Panc1 (cell line): ENCODE results near the gene DDX46. TPM values are rescaled to one million over a fixed set of nuclear protein-coding genes. Genes with fewer than 3 reads are reported as not detected.

ENCODE experiments used
- ATAC-seq: fragments of 200-7000 bp; cut with Tn5 transposase; 2 replicates; pipeline ENCODE4 v1.9.1; 2020; ENCODE audit warnings: mild to moderate bottlenecking, moderate library complexity
- BruUV-seq: library from RNA; stranded (reverse); fragments of 400-500 nt; replicated peaks from 2 replicates; lab custom pipeline; 2021; lab: Mats Ljungman, UMichigan
- CTCF ChIA-PET: fragments of 300-600 bp; sonication (Branson Sonifier 250); formaldehyde crosslinking; loops from one replicate; lab custom pipeline; 2022; ENCODE audit warnings: antibody characterized with exemption; lab: Charles Lee
- POLR2A ChIA-PET: fragments of 300-600 bp; sonication (Branson Sonifier 250); formaldehyde crosslinking; loops from one replicate; lab custom pipeline; 2022; ENCODE audit warnings: antibody characterized with exemption; lab: Charles Lee
- DNase-seq: peaks from one replicate; pipeline ENCODE4 v3.0.0-alpha.2; 2010; ENCODE audit warnings: low read depth, low spot score
- H3K27ac ChIP-seq: 2 replicates; pipeline ENCODE4 v1.5.1; 2011; ENCODE audit warnings: mild to moderate bottlenecking, low read length, inconsistent platforms
- H3K27me3 ChIP-seq: fragments of 200-500 bp; sonication (Bioruptor generic); 2 replicates; pipeline ENCODE4 v1.6.0; 2014; ENCODE audit warnings: low read length, inconsistent platforms; ENCODE audit not compliant: control insufficient read depth, insufficient read depth
- H3K36me3 ChIP-seq: fragments of 200-500 bp; sonication (Bioruptor generic); 2 replicates; pipeline ENCODE4 v1.5.1; 2014; ENCODE audit warnings: inconsistent platforms, mild to moderate bottlenecking, low read length, moderate library complexity; ENCODE audit not compliant: control insufficient read depth, insufficient read depth
- H3K4me1 ChIP-seq: 2 replicates; pipeline ENCODE4 v1.5.1; 2011; ENCODE audit warnings: inconsistent platforms, mild to moderate bottlenecking, low read length, moderate library complexity; ENCODE audit not compliant: control insufficient read depth, insufficient read depth
- H3K4me3 ChIP-seq, 2 experiments: 2 replicates each; pipeline ENCODE4 v1.5.1; 2011 to 2012; ENCODE audit warnings: low read depth in 2 of 2, low read length in 2 of 2, mild to moderate bottlenecking in 2 of 2, inconsistent platforms in 1 of 2, moderate library complexity in 1 of 2
- H3K9me3 ChIP-seq: fragments of 200-500 bp; sonication (Bioruptor generic); 2 replicates; pipeline ENCODE4 v1.5.1; 2014; ENCODE audit warnings: low read depth, mild to moderate bottlenecking, inconsistent platforms, low read length, moderate library complexity; ENCODE audit not compliant: control insufficient read depth, insufficient read depth
- CTCF ChIP-seq: fragments of 450-650 bp; IDR thresholded peaks from 2 replicates; pipeline ENCODE4 v1.5.1; 2017; ENCODE audit warnings: mild to moderate bottlenecking
- POLR2AphosphoS5 ChIP-seq: IDR thresholded peaks from 2 replicates; pipeline ENCODE4 v1.6.1; 2012; ENCODE audit warnings: mild to moderate bottlenecking, low read depth, low read length, moderate library complexity
- REST ChIP-seq, 2 experiments: IDR thresholded peaks; 2 replicates each; pipeline ENCODE4 v1.6.1; 2011 to 2012; ENCODE audit warnings: low read depth in 2 of 2, control low read depth in 1 of 2, low read length in 1 of 2, mild to moderate bottlenecking in 1 of 2, moderate library complexity in 1 of 2; ENCODE audit not compliant: insufficient read depth in 1 of 2
- SIN3A ChIP-seq: IDR thresholded peaks from 2 replicates; pipeline ENCODE4 v1.6.1; 2012; ENCODE audit warnings: low read depth, mild to moderate bottlenecking, low read length, moderate library complexity, borderline replicate concordance; ENCODE audit not compliant: insufficient read depth
- TCF7L2 ChIP-seq: IDR thresholded peaks from 2 replicates; pipeline ENCODE4 v1.6.1; 2011; ENCODE audit warnings: mild to moderate bottlenecking, low read depth, low read length, inconsistent platforms
- in situ Hi-C: cut with HindIII; loops from 2 replicates; pipeline ENCODE4 v1.10.0; 2016; ENCODE audit warnings: low sequenced_read_pairs, low pct_unique_long_range_greater_than_20kb
- intact Hi-C: fragments of 100-400 bp; cut with micrococcal nuclease; formaldehyde crosslinking; loops from one replicate; pipeline ENCODE4 v1.10.0; 2022; ENCODE audit not compliant: unreplicated experiment
- total RNA-seq: library from RNA; stranded (reverse); gene quantifications from one replicate; pipeline ENCODE4 v1.2.1, GENCODE V29; 2021; ENCODE audit not compliant: unreplicated experiment

DDX46 gene
- total RNA-seq, 1 experiment from 2014 or later, result 90.8 TPM

DNA sequence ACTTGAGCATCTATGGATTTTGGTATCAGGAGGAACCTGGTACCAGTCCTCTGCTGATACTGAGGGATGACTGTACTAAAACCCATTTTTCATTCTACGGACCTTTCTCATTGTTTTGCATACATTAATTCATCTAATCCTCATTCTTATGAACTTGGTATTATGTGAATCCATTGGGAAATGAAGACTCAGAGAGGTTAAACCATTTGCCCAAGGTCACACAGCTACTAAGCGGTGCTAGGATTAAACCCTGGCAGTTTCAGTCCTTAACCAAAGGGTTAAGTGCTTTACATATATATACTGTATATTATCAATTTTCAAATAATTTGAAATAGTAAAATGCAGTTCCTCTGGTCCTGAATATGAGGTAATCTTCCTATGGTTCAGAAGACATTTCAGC is 16.4 kb upstream of the DDX46 start:
- Histone ChIP-seq H3K4me3 (no peak overlapping the region), H3K4me1 (peaks cover 9% of the 10 kb centered on the region; the same call in 1 of the 2 replicates), H3K27ac (no peak overlapping the region), H3K9me3 (no peaks in the 10 kb centered on the region), H3K27me3 (no peaks in the 10 kb centered on the region), H3K36me3 (peaks cover 3% of the 10 kb centered on the region)
- in situ Hi-C loops, result no loop called here
- ATAC-seq, result no peak
- ChIA-PET CTCF (no interaction called here), POLR2A (no interaction called here)
- intact Hi-C loops, result no loop called here
- no TSS peak for BruUV-seq
- no peak for DNase-seq
- no peak for TF ChIP-seq TCF7L2
- no peak for TF ChIP-seq SIN3A
- no peak for TF ChIP-seq REST (IDR thresholded peaks at IDR 0.05; ENCODE audit: insufficient read depth in 1 of 2, low read depth in 2 of 2, low read length in 1 of 2)
- TF ChIP-seq CTCF, result no peak
- TF ChIP-seq POLR2AphosphoS5, result no peak

DNA sequence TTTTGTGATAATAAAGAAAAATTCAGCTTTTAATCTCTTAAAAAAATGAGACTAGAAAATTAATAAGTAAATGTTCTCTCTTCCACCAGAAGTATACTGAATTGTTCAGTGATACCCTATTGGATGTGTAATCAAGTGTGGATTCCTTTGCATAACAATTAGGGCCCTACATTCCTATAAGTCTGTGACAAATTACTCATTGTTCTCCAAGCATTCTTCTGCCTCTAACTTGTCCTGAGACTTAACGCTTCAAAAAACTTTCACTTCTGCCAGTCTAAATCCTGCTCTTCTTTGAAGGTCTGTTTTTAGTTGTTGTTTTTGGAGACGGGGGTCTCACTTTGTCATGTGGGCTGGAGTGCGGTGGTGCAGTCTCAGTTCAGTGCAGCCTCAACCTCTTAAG is 9.2 kb upstream of the DDX46 start:
- Histone ChIP-seq H3K27ac (no peak overlapping the region), H3K9me3 (no peaks in the 10 kb centered on the region), H3K4me3 (no peak overlapping the region), H3K36me3 (peaks cover 3% of the 10 kb centered on the region; the same call in 1 of the 2 replicates), H3K4me1 (no peaks in the 10 kb centered on the region), H3K27me3 (no peaks in the 10 kb centered on the region)
- ChIA-PET POLR2A (no interaction called here), CTCF (no interaction called here)
- TF ChIP-seq POLR2AphosphoS5 (no peak), TCF7L2 (no peak), CTCF (no peak), SIN3A (no peak), REST (IDR thresholded peaks at IDR 0.05; ENCODE audit: insufficient read depth in 1 of 2, low read depth in 2 of 2, low read length in 1 of 2) (no peak)
- DNase-seq, result no peak
- ATAC-seq, result no peak
- in situ Hi-C loops, result no loop called here
- BruUV-seq, result no TSS peak
- intact Hi-C loops, result no loop called here
